Measurements from ENCODE around the gene TOR3A.
"Not testable (repeated sequence)": the region's sequence is repeated elsewhere in the genome, so short reads cannot be mapped to it uniquely, and the experiment has no call there.

TOR3A gene

GRCh38 chr1:179081687-179082332, at the start of gene TOR3A:
Gene TOR3A (plus strand): TSS chr1:179082070. CDS start chr1:179082129, 59 bp downstream.
- DNase-seq = peak; percentile 92

- no peak for DNase-seq
Measured at GRCh38 chr1:179034720-179035119, 47.1 kb upstream of the TOR3A start.

GRCh38 chr1:179036844-179037465, 44.9 kb upstream of the TOR3A start:
- DNase-seq = peak; percentile 35

- no peak for DNase-seq
Measured at GRCh38 chr1:179038528-179039281, 43.2 kb upstream of the TOR3A start.

GRCh38 chr1:179039502-179040174, 42.2 kb upstream of the TOR3A start:
- not testable (repeated sequence) for DNase-seq

- not testable (repeated sequence) for DNase-seq
Measured at GRCh38 chr1:179040175-179040551, 41.7 kb upstream of the TOR3A start.

GRCh38 chr1:179042087-179042486, 39.8 kb upstream of the TOR3A start:
- no peak for DNase-seq

GRCh38 chr1:179042700-179043099, 39.2 kb upstream of the TOR3A start:
- DNase-seq = no peak

- no peak for DNase-seq
Measured at GRCh38 chr1:179043266-179043665, 38.6 kb upstream of the TOR3A start.

GRCh38 chr1:179043907-179044306, 38.0 kb upstream of the TOR3A start:
- DNase-seq = no peak

GRCh38 chr1:179046808-179047635, 34.8 kb upstream of the TOR3A start:
- DNase-seq = no peak

- no peak for DNase-seq
Measured at GRCh38 chr1:179047636-179047997, 34.3 kb upstream of the TOR3A start.

- DNase-seq = no peak
Measured at GRCh38 chr1:179048339-179049124, 33.3 kb upstream of the TOR3A start.

GRCh38 chr1:179052776-179053175, 29.1 kb upstream of the TOR3A start:
- DNase-seq = no peak

GRCh38 chr1:179053486-179053885, 28.4 kb upstream of the TOR3A start:
- no peak for DNase-seq

- DNase-seq = no peak
Measured at GRCh38 chr1:179055937-179056336, 25.9 kb upstream of the TOR3A start.

GRCh38 chr1:179058487-179059483, 23.1 kb upstream of the TOR3A start:
- DNase-seq = no peak

- DNase-seq = no peak
Measured at GRCh38 chr1:179061360-179062282, 20.2 kb upstream of the TOR3A start.

- no peak for DNase-seq
Measured at GRCh38 chr1:179066471-179066870, 15.4 kb upstream of the TOR3A start.
